OCI-LY3 (cell line): ENCODE data around the gene KLF11.

Experiments used
- CTCF ChIP-seq: fragments of 200-600, 300-600 bp; sonication (generic); IDR thresholded peaks from 2 replicates; pipeline ENCODE4 v1.5.1; 2014; ENCODE audit warnings: antibody characterized with exemption, low read length, low read depth
- EZH2phosphoT487 ChIP-seq: fragments of 200-600 bp; shearing (Covaris generic); IDR thresholded peaks from 2 replicates; pipeline ENCODE4 v1.6.1; 2018; ENCODE audit warnings: antibody characterized with exemption, mixed run types, low read depth

- TF ChIP-seq CTCF (no peak), EZH2phosphoT487 (no peak)
Measured at GRCh38 chr2:10005461-10006235, 37.7 kb upstream of the KLF11 start.
